GM10248 (cell line): ENCODE results near the gene RTN4RL2.

Experiments
- CTCF ChIA-PET: fragments of 300-600 bp; sonication (Branson Sonifier 250); formaldehyde crosslinking; extraction: SDS; loops from one replicate; lab custom pipeline; 2021; ENCODE audit warnings: antibody characterized with exemption; lab: Yijun Ruan, JAX
- POLR2A ChIA-PET: fragments of 350-650 bp; sonication (Branson Sonifier 250); formaldehyde crosslinking; extraction: SDS; loops from one replicate; lab custom pipeline; 2020; ENCODE audit warnings: antibody characterized with exemption; lab: Yijun Ruan, JAX
- DNase-seq: peaks from one replicate; pipeline ENCODE4 v3.0.0; 2012; ENCODE audit errors: extremely low spot score
- CTCF ChIP-seq: IDR thresholded peaks from 2 replicates; pipeline ENCODE4 v1.5.1; 2012; ENCODE audit warnings: mild to moderate bottlenecking, low read depth; ENCODE audit errors: extremely low read depth, missing control alignments, control extremely low read depth

The RTN4RL2 gene

DNA sequence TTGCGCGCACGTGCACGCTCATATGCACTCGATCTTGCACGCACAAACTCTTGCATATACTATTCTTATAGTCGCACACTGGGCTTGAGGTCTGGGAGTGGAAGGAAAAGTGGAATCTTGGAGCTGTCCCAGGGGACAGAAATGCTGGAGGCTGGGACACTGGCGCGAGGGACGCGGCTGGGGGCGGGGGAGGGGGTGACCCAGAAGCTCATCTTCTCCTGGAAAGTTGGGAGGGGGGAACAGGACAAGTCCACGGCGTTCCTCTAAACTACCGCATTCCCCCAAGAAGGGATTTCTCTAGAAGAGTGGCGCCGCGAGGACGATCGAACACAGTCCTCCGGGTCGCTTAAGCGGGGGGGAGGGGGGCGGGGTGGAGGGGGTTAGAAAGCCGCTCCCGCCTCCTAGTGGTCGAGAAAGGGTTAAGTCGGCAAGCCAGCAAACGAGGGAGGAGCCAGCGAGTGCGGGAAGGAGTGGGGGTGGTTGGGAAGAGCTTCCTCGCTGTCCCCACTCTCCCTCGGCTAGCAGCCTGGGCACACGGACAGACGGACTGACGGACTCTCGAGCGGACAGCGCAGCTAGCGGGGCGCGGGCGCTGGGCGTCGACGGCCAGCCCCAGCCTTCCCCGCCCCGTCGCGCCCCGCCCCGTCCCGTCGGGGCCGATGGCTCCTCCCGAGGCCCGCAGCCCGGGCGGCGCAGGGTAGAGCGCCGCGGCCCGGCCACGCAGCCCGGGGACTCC is at the start of gene RTN4RL2:
Gene RTN4RL2 (plus strand): TSS at position 507 of the 736 bp plus-strand sequence. CDS start 338 bp downstream, outside the sequence.
- DNase-seq = peak; percentile 81
- POLR2A ChIA-PET = no interaction called here
- TF ChIP-seq CTCF = peak; percentile 45
- CTCF ChIA-PET = interaction anchor here (0.7 to 10.4 kb wide), 20 partner anchors 9 to 340 kb away, joined by 3 to 200 read pairs (median 10); partner anchors contain the start of genes SLC43A1, SLC43A3, TIMM10 and UBE2L6

GRCh38 chr11:57413681-57414080 is 46.6 kb upstream of the RTN4RL2 start:
- POLR2A ChIA-PET = no interaction called here
- CTCF ChIA-PET = no interaction called here
- DNase-seq = no peak
- no peak for TF ChIP-seq CTCF

DNA sequence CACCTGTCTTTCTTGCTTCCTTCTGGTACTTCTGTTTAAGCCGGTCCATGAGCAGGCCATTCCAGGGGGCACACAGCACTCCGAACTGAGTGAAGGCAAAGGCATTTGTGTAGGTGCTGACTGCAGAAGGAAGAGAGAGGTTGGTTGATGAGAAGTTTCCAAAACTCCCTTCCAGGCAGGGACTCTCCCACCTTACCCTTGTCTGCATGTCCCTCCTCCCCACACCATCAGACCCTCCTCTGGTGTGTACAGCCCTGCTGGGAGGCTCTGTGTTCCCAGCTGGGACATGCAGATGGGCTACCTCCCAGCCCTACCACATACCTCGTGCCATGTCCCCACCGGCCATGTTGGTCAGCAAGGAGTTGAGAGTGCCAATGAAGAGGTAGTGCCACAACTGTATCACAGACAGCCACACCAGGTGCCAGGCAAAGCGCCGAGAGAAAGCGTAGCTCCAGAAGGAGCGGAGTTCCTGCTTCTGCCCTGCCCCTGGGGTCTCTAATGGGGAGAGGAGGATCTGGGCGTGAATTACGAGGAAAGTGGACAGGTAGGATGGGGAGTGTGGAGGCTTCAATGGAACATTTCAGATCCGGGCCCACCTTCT is 45.6 kb upstream of the RTN4RL2 start:
- no peak for TF ChIP-seq CTCF
- no peak for DNase-seq
- ChIA-PET CTCF (no interaction called here), POLR2A (no interaction called here)

DNA sequence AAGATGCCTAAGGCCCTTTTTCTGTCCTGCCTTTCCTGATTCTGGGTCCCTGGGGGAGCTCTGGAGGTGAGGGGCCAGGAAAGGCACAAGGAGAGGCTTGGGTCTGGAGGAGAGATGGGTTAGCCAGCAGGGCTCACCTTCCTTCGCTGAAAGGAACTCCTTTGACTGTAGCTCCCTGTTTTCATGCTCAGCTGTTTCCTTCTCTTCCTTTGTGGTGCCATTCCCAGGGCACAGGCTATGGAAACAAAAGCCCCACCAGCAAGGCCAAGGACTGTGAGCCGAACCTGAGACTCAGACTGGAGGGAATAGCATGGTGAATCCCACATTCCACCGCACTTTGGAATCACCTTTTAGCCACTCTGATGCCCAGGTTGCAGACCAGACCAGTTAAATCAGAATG is 43.9 kb upstream of the RTN4RL2 start:
- CTCF ChIA-PET = interaction anchor here (18.0 kb wide), 1 partner anchor 42 kb away, joined by 160 read pairs; the partner anchor contains the start of gene RTN4RL2
- no peak for TF ChIP-seq CTCF
- DNase-seq = no peak
- POLR2A ChIA-PET = interaction anchor here (0.6 kb wide), 1 partner anchor 159 kb away, joined by 3 read pairs; no protein-coding TSS in a partner anchor

DNA sequence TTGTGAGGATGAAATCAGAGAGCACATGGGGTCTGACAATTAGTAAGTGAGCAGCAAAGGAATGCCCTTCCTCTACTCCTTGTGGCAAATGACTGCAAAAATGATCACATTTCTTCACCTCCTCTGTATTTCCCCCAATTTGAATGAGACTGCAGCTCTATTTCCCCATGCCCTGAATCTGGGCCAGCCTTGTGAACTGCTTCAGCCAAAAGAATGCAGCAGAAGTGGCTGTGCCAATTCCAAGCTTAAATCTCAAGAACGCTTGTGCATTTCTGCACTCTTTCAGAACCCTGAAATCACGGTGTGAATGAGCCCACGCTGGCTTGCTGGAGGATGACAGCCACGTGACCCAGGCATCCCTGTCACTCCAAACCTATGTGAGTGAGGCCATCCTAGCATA is 43.3 kb upstream of the RTN4RL2 start:
- DNase-seq = no peak
- CTCF ChIA-PET = interaction anchor here (18.0 kb wide), 1 partner anchor 41 kb away, joined by 160 read pairs; the partner anchor contains the start of gene RTN4RL2
- POLR2A ChIA-PET = no interaction called here
- TF ChIP-seq CTCF = no peak

- DNase-seq = no peak
- ChIA-PET POLR2A (interaction anchor here (0.7 kb wide), 2 partner anchors 9 to 334 kb away, joined by 3 read pairs; partner anchors contain the start of gene BTBD18), CTCF (interaction anchor here (1.0 to 18.0 kb wide), 6 partner anchors 9 to 66 kb away, joined by 3 to 160 read pairs (median 4); partner anchors contain the start of gene RTN4RL2)
- no peak for TF ChIP-seq CTCF
Measured at GRCh38 chr11:57418131-57418530, 42.2 kb upstream of the RTN4RL2 start.
